KMS-11 (cell line): ENCODE data around the gene GLT6D1.

ENCODE experiments used
- H2AFZ ChIP-seq: fragments of 200-600 bp; sonication (generic); 2 replicates; pipeline ENCODE4 v1.6.1; 2016; ENCODE audit warnings: antibody characterized with exemption, mixed run types, low read depth
- H3K27ac ChIP-seq: fragments of 200-600 bp; sonication (generic); 2 replicates; pipeline ENCODE4 v1.6.1; 2016; ENCODE audit warnings: mild to moderate bottlenecking, mixed run types
- H3K27me3 ChIP-seq: fragments of 200-600 bp; sonication (generic); 2 replicates; pipeline ENCODE4 v1.6.1; 2017; ENCODE audit warnings: mild to moderate bottlenecking, low read depth, mixed run types, moderate library complexity; ENCODE audit not compliant: insufficient read depth
- H3K36me3 ChIP-seq: fragments of 200-600 bp; sonication (generic); 2 replicates; pipeline ENCODE4 v1.6.1; 2017; ENCODE audit warnings: mild to moderate bottlenecking, mixed run types; ENCODE audit not compliant: insufficient read depth
- H3K4me1 ChIP-seq: fragments of 200-600 bp; sonication (generic); 2 replicates; pipeline ENCODE4 v1.6.1; 2016; ENCODE audit warnings: mild to moderate bottlenecking, low read depth, mixed run types; ENCODE audit not compliant: poor library complexity, severe bottlenecking
- H3K4me2 ChIP-seq: fragments of 200-600 bp; sonication (generic); 2 replicates; pipeline ENCODE4 v1.7.0; 2016; ENCODE audit warnings: mild to moderate bottlenecking, mixed run types
- H3K4me3 ChIP-seq: fragments of 200-600 bp; sonication (generic); IDR thresholded peaks from 2 replicates; pipeline ENCODE4 v1.6.1; 2017; ENCODE audit warnings: low read depth, low read length, mixed read lengths; ENCODE audit not compliant: insufficient read depth
- H3K79me2 ChIP-seq: fragments of 200-600 bp; sonication (generic); 2 replicates; pipeline ENCODE4 v1.6.1; 2016; ENCODE audit warnings: low read depth, mixed run types; ENCODE audit not compliant: insufficient read depth
- H3K9ac ChIP-seq: fragments of 200-600 bp; sonication (generic); 2 replicates; pipeline ENCODE4 v1.6.1; 2016; ENCODE audit warnings: mild to moderate bottlenecking, mixed run types
- H4K20me1 ChIP-seq: fragments of 200-600 bp; sonication (generic); 2 replicates; pipeline ENCODE4 v1.6.1; 2016; ENCODE audit warnings: mild to moderate bottlenecking, mixed run types; ENCODE audit not compliant: insufficient read depth
- CTCF ChIP-seq: fragments of 200-600 bp; sonication (generic); conservative IDR thresholded peaks from 2 replicates; pipeline ENCODE4 v1.6.1; 2017; ENCODE audit warnings: low read depth, mild to moderate bottlenecking, antibody characterized with exemption, low read length, moderate library complexity, mixed read lengths

Gene GLT6D1

GRCh38 chr9:135655317-135655716 lies 16.0 kb upstream of the GLT6D1 start:
- H3K9ac ChIP-seq: no peak overlapping the region

GRCh38 chr9:135650408-135650807 lies 11.1 kb upstream of the GLT6D1 start:
- Histone ChIP-seq H3K27ac (no peak overlapping the region), H3K4me2 (no peak overlapping the region), H3K9ac (no peak overlapping the region)

More at GRCh38 chr9:135655317-135655716, 16.0 kb upstream of the GLT6D1 start:
- TF ChIP-seq CTCF: no peak
- H3K36me3 ChIP-seq: no peaks in the 10 kb centered on the region
- no peaks in the 10 kb centered on the region for H3K4me1 ChIP-seq
- no peaks in the 10 kb centered on the region for H3K79me2 ChIP-seq
- no peak overlapping the region for H3K4me3 ChIP-seq
- peaks cover 77% of the 10 kb centered on the region for H3K27me3 ChIP-seq
- H4K20me1 ChIP-seq: no peaks in the 10 kb centered on the region
- H2AFZ ChIP-seq: no peak overlapping the region
- H3K27ac ChIP-seq: no peak overlapping the region
- no peak overlapping the region for H3K4me2 ChIP-seq

GRCh38 chr9:135649508-135649907 lies 10.2 kb upstream of the GLT6D1 start:
- Histone ChIP-seq H3K27me3 (peaks cover 25% of the 10 kb centered on the region), H3K9ac (no peak overlapping the region), H3K4me2 (no peak overlapping the region), H4K20me1 (no peaks in the 10 kb centered on the region), H3K27ac (no peak overlapping the region), H3K36me3 (no peaks in the 10 kb centered on the region), H3K4me1 (no peaks in the 10 kb centered on the region), H3K4me3 (no peak overlapping the region), H2AFZ (no peak overlapping the region), H3K79me2 (no peaks in the 10 kb centered on the region)
- TF ChIP-seq CTCF: no peak

More at GRCh38 chr9:135650408-135650807, 11.1 kb upstream of the GLT6D1 start:
- Histone ChIP-seq H3K36me3 (no peaks in the 10 kb centered on the region), H3K27me3 (peaks cover 34% of the 10 kb centered on the region), H3K79me2 (no peaks in the 10 kb centered on the region), H4K20me1 (no peaks in the 10 kb centered on the region), H3K4me3 (no peak overlapping the region), H2AFZ (no peak overlapping the region), H3K4me1 (no peaks in the 10 kb centered on the region)
- TF ChIP-seq CTCF: no peak

- Histone ChIP-seq H3K9ac (no peak overlapping the region), H3K4me2 (no peak overlapping the region), H3K27ac (no peak overlapping the region)
Observed at GRCh38 chr9:135648494-135649410, 9.4 kb upstream of the GLT6D1 start.

More at GRCh38 chr9:135648494-135649410, 9.4 kb upstream of the GLT6D1 start:
- Histone ChIP-seq H4K20me1 (no peaks in the 10 kb centered on the region), H3K79me2 (no peaks in the 10 kb centered on the region), H3K4me3 (no peak overlapping the region), H3K36me3 (no peaks in the 10 kb centered on the region), H3K27me3 (peaks cover 21% of the 10 kb centered on the region), H3K4me1 (no peaks in the 10 kb centered on the region), H2AFZ (no peak overlapping the region)
- no peak for TF ChIP-seq CTCF
